Measurements from ENCODE around the gene LARGE2.

- TF ChIP-seq CTCF (IDR thresholded peaks at IDR 0.05; ENCODE audit: insufficient read depth, low read depth, low read length) (no peak), EZH2 (IDR thresholded peaks at IDR 0.05; ENCODE audit: insufficient read depth, low read length) (no peak)
These were observed 15.5 kb downstream of the LARGE2 start for GRCh38 chr11:45937916-45938315.

All from astrocyte (in vitro differentiated cells and primary cell).